GM21825 (cell line): ENCODE results near the gene RBKS.
A peak's percentile ranks its signal among the peaks of the same experiment; 100 is the strongest.
"Not testable (repeated sequence)": the region's sequence is repeated elsewhere in the genome, so short reads cannot be mapped to it uniquely, and the experiment has no call there.

Experiments
- ATAC-seq: cut with Tn5 transposase; IDR thresholded peaks from one replicate; pipeline ENCODE4 v1.9.1; 2021; ENCODE audit warnings: mild to moderate bottlenecking, moderate library complexity; ENCODE audit not compliant: unreplicated experiment

RBKS gene

DNA sequence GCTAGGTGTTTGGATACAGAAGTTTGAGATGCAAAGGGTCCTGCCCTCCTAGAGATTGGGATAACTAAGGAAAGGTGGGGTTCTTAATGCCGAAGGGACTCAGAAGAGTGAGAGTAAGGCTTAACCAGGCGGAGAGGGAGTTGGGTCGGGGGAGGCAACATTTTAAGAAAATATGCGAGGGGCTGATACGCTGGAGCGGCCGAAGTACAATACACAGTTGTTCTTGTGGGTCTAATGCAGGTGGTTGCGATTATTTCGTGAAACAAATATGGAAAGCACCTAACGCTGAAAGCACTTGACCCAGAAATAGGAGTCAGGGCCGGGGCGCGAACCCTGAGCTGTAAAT lies 119.0 kb downstream of the RBKS start:
- peak; percentile 28 for ATAC-seq

DNA sequence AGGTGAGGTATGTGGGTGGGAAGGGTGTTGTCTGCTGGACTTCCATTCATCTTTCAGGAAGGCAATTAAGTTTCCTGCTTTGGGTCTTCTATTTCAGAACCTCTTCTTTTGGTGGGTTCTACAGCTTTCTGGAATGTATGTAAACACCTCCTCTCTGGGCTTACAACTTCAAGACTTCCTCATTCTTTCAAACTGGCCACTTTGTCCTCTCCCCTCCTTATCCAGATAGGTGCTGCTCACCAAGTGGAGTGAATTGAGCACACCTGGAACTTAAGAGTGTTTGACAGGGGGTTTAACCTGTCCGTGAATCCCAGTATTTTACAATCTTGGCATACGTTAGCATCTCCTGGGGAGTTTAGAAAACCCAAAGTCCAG lies 123.9 kb downstream of the RBKS start:
- ATAC-seq: no peak

DNA sequence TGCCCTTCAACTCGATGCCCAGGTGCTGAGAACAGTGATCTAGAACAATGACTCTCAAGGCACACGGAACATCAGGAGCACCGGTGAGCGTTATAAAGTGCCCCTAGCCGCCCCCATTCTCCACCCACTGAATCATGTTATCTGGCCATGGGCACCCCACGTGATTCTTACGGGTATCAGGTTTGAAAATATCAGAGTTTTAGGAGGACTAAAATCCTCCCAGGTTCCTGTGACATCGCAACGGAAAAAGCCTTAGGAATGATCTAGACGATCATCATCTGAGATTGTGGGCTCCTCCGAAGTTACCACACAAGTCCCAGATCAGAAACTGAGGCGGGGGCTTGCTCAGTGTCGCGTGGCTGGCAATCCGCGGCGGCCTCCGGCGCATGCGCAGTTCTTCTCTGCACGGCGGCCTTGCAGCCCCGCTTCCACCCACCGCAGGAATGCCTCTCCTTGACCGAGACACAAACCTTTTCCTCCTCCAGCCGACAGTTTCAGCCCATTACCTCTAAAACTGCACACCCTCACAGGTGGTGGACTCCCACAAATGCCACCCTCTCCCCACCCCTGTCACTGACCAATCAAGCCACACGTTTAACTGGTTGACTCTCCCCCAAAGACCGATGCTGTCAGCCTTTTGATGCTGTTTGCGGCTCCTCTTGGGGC lies 124.4 kb downstream of the RBKS start:
- no peak for ATAC-seq

DNA sequence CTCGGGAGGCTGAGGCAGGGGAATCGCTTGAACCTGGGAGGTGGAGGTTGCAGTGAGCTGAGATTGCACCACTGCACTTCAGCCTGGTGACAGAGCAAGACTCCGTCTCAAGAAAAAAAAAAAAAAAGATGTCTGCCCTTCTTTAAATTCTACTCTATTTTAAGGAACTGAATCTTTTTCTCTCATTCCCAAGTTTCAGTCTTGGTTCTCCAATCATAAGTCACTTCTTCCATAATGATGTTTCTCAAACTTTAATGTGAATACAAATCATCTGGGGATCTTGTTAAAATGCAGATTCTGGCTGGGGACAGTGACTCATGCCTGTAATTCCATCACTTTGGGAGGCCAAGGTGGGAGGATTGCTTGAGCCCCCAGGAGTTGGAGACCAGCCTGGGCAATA lies 125.7 kb downstream of the RBKS start:
- not testable (repeated sequence) for ATAC-seq

DNA sequence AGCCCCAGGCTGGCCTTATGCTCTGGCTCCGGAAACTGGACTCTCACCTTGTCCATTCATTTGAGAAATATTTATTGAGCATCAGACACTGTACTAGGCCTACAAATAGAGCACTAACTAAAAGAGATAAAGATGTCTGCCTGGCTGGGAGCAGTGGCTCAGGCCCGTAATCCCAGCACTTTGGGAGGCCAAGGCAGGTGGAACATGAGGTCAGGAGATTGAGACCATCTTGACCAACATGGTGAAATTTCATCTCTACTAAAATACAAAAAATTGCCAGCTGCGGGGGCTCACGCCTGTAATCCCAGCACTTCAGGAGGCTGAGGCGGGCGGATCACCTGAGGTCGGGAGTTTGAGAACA lies 126.3 kb downstream of the RBKS start:
- no peak for ATAC-seq

DNA sequence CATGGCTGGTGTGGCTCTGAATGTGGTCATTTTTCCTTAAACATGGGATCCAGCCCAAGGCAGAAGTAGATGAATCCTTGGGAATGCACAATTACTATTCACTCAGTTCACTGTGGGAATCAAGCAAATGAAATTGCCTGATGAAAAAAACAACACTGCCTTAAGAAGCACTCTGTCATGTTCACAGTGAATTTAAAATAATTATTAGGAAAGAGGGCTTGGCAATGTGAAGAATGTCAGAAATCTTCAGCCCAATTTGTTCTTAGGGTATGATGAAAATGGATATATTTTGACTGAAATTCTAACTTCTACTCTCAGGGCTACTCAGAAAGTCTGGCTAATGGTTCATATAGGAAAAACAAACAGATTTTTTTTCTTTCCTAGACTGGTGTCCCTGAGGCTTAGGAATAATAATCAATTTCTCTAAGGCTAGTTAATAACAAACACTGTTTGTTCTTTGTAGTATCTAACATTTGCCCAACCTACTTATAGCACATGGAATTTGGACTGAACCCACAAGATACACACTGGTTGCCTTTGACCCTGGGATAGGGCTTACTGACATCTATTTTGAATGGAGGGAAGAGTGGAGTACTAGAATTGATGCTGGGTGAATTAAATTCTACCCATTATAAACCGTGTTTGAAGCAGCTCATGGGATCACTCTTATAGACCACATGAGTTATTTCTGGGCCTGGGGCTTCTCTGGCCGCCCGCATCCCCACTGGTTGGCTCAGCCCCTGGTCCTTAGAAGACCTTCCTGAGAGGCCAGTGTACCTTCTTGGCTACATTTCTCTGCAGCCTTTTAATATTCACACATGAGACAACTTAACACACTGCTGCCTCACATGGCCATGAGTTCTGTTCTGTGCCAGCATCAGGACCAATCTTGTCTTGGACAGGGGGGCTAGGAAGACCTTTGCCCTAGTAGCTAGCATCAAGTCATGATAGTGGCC lies 127.0 kb downstream of the RBKS start:
- ATAC-seq: no peak

DNA sequence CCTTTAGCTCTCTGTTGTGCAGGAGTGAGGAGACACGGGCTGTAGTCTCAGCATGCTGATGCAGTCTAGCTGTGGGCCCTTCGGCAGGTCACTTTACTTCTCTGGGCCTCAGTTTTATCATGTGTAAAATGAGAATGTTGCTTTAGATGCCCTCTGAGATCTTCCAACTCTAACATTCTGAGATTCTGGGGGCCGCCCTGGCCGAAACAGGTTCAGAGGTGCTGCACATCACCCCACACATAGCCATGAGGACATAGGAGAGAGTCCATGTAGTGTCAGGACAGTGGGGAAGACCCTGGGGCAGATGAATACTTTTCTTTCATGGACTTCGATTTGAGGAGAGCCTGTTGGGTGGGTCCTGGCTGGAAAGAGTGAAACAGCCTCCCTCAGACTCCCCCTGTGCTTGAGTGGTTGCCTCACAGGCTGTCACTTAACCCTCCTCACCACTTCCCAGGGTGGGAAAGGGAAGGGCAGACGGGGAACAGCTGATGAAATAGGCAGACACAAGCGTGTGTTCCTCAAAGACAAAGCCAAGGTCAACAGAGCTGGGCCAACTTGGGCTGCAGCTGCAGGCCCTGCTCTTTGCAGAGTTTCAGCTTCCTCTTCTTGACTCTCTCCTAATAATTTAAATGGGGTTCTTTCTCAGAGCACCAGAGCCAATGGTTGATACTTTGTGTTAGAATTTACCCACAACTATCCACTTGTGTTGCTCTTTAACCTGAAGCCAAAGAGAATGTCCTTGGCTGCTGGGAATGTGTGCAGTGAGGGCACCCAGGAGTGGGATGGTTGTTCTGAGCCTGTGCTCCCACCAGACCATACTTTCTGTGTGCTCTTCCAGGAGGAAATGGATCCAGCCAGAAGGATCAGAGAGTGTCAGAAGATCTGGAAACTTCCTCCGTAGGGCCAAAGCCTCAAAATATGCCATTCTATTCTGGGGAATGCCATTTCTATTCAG lies 133.4 kb downstream of the RBKS start:
- ATAC-seq: no peak

DNA sequence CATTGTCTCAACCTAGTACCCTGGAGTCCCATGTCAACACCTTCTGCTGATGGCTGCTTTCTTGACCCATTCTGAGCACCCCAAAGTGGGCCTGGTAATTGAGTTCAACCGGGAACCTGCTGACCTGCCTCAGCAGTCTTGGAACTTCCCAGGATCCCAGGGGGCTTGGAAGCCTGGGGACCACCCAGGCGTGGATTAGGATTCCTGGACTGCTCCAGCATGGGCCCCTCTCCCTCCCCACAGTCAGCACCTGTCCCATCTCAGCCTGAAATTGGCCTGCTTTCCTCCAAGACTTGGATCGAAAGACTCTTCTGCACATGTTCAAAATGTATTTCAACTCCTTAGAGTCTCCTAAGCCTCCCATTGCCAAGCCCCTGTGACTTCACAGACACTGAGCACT lies 134.1 kb downstream of the RBKS start:
- ATAC-seq: no peak

DNA sequence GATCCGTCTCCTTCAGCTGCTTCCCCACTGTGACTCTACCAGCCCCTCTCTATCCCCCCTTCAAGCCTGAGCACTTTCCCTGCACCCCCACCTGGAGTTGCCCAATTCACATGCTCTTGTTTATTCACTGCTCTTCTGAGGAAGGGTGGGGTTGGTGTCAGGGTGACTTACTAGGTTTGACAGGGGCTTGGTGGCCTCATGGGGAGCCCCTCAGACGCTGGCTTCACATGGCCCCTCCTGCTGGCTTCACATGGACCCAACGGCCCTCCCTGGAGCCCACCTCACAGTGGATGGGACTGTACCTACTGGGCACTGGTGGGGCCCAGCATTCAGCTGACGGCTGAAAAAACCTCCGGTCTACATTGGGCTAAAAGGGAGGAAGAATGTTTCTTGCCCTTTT lies 135.4 kb downstream of the RBKS start:
- ATAC-seq: no peak

DNA sequence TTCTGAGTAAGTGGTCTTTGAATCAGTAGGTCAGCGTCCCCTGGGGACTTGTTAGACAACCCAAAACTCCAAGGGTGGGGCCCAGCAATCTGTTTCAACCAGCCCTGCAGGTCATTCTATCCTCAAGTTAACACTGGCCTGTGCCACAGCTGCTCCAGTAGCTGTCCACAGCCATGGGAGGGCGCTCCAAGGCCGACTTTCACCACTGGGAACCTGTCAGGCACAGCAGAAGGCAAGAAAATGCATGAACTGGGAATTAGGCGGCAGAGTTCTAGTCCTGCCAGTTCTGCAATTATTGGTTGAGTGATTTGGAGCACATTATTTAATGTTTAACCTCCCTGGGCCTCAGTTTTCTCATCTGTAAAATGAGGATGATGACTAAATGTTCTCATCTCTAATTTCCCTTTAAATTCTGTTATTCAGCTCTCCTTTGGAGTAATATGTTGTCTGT lies 136.0 kb downstream of the RBKS start:
- no peak for ATAC-seq

DNA sequence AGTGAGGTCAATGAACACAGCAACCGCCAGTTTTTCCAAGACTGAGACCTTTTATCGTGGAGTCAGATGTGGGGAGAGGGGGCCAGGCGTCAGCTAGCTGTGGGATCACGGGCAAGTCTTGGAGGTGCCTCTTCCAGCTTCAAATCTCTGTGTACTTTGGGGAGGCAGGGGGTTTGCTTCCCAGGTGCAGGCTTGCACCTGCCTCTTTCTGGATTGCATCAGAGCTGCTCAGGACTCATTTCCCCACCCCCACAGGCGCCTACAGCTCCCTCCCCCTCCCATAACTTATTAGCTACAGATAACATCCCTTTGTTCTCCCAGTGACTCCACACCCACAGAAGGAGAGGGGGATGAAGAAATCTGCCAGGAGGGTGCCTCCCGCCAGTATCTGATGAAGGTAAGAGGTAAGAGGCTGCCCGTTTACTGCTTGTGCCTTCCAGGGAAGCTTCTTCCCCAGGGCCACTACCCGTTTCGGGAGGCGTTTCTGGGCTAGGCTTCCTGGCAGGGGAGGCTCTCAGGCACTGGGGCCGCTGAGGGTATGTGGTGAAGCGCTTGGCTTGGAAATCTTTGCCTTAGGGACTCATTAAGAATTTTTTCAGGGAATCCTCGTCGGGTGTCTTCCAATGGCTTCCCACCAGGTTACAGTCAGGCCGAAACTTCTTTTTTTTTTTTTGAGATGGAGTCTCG lies 137.5 kb downstream of the RBKS start:
- no peak for ATAC-seq

DNA sequence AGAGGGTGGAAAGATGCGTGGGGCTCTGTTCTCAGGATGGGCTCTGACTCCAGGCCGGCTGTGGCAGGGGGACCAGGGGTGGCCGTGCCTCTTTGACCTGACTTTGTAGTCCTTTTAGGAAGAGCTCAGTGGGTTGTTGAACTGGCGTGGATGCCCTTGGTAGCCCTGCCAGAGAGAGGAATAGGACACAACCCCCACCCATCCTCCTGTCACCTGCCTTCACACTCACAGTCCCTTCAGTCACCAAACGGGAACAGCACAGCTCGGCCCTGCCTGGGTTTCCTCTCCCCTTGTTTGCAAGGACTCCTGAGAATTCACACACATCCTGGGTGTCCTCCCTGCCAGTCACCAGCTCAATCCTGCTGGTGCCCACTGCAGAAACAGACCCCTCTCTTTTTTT lies 138.8 kb downstream of the RBKS start:
- ATAC-seq: no peak

DNA sequence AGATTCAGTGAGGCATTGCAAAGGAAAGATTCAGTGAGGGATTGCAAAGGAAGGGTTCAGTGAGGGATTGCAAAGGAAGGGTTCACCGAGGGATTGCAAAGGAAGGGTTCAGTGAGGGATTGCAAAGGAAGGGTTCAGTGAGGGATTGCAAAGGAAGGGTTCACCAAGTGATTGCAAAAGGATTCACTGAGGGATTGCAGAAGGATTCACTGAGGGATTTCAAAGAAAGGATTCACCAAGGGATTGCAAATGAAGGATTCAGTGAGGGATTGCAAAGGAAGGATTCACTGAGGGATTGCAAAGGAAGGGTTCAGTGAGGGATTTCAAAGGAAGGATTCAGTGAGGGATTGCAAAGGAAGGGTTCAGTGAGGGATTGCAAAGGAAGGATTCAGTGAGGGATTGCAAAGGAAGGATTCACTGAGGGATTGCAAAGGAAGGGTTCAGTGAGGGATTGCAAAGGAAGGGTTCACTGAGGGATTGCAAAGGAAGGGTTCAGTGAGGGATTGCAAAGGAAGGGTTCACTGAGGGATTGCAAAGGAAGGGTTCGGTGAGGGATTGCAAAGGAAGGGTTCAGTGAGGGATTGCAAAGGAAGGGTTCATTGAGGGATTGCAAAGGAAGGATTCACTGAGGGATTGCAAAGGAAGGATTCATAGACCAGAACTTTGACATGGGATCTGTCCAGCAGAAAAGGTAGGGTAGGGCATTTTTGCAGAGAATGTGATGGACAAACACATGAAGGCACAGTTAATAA lies 141.2 kb downstream of the RBKS start:
- not testable (repeated sequence) for ATAC-seq

DNA sequence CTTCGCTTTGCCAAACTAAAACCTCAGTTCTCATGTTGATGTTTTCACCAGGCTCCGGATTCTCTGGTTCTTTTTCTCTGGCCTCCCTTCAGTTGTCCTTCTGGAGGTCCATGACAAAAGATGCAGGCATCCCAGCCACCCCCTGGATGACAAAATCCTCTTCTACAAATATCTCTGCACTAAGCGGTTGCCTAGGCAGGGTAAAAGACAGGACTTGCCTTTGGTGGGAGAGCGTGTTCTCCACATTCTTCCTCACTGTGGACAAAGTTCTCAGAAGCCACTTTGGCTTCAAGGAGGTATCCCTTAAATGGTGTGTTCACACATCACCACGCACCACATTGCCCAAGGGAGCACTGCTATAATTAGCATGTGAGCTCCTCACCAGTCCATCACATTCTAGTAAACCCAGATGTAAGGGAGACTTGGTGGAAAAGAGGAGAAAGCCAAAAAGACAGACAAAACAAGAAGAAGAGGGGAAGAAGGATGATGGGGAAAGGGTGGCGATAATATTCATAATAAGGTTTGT lies 142.3 kb downstream of the RBKS start:
- ATAC-seq: no peak

DNA sequence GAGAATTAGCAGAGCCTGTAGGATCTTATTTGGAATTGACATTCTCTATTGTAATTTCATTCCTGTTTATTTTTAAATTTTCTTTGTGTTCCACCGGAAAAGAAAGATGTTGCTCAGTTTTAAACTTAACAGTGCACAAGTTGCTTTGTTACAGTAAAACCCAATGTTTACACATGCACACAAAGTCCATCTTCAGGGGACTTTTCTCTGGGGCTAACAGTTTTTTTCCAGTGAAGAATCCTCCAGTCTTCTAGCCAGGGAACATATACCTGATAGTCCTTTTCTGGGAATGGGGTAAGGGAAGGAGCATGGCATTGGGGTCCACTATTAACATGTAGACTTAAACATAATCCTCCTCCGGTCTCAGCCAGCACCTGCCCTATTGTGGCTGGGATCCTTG lies 143.9 kb downstream of the RBKS start:
- ATAC-seq: no peak

DNA sequence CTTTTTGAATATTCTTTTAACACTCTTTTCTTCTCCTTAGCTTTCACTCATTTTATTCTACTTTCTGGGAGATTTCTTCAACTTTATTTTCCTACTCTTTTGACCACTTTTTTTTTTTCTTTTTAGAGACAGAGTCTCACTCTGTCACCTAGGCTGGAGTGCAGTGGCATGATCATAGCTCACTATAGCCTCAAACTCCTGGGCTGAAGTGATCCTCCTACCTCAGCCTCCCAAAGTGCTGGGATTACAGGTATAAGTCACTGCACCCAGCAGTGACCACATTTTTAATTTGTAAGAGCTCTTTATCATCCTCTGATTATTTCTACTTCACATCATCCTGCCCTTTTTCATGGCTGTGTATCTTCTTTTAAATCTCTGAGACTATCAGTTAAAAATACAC lies 144.7 kb downstream of the RBKS start:
- ATAC-seq: not testable (repeated sequence)

DNA sequence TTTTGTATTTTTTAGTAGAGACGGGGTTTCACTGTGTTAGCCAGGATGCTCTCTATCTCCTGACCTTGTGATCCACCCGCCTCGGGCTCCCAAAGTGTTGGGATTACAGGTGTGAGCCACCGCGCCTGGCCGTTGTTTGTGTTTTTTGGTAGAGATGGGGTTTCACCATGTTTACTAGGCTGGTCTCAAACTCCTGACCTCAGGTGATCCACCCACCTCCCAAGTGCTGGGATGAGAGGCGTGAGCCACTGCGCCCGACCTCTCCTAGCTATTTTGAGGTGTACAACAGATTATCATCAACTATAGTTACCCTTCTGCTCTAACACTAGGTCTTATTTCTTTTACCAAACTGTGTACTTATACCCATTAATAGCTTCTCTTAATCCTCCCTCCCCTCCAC lies 147.6 kb downstream of the RBKS start:
- ATAC-seq: no peak

DNA sequence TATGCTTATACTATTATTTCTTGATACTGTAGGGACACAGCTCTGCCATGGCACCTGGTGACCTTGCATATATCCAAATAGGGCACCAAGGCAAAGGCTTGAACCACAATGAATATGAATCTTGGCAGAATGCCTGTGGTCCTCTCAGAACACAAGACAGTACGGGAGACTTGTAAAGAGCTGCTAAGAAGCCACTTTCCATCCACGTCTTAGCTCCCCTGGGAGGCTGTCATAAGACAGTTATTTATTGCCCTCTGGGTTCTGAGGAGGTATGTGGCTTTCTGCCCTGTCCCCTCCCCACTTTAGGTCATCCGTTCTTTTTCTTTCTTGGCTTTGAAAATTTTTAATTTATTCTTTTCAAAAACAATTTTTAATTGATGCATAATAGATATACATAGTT lies 148.5 kb downstream of the RBKS start:
- no peak for ATAC-seq

DNA sequence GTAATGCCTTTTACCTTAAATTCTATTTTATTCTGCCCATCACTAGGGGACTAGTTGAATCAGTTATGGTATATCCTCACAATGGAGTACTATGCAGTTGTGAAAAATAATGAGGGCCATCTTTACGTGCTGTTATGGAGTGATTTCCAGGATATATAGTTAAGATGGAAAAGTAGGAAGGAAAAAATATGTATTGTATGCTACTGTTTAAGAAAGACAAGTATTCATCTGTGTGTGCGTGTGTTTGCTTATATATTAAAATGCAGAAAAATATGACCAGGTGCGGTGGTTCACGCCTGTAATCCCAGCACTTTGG lies 151.2 kb downstream of the RBKS start:
- ATAC-seq: no peak
